Ovary (tissue), 3 donors: ENCODE data around the gene ERICH6B.

Experiments used
- EP300 ChIP-seq: sonication (generic); formaldehyde crosslinking; IDR thresholded peaks from one replicate; pipeline ENCODE4 v1.6.1; 2017; ENCODE audit warnings: antibody characterized with exemption
- TF ChIP-seq, protein P1 (sequence below), 3 donors: fragments of 450-650 bp in 2 of 3; fragments of 200-600 bp in 1 of 3; IDR thresholded peaks; one replicate each; pipeline versions ENCODE4 v1.5.1 to v1.8.0; 2016 to 2022; ENCODE audit warnings: antibody characterized with exemption in 3 of 3, mild to moderate bottlenecking in 1 of 3
- donor health status: DM: no; HTN: no; CAD: no.

DNA sequence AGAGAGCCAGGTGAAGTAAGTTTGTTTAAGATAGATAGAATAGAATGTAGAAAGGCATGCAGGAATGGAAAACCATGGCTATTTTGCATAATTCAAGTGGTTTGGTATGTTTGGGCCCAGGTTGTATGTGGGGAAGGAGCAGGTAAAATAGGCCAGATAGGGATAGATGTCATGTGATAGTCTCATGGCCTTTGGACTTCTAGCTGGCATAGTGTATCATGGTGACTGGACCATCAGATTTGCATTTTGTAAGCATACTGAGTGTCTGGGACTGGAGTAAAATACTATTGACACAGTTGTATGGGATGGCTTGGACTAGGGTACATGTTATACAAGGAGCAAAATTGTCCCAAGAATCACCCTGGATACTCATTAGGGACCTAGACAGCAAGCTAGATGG lies 111.9 kb downstream of the ERICH6B start:
- TF ChIP-seq, protein P1, sequence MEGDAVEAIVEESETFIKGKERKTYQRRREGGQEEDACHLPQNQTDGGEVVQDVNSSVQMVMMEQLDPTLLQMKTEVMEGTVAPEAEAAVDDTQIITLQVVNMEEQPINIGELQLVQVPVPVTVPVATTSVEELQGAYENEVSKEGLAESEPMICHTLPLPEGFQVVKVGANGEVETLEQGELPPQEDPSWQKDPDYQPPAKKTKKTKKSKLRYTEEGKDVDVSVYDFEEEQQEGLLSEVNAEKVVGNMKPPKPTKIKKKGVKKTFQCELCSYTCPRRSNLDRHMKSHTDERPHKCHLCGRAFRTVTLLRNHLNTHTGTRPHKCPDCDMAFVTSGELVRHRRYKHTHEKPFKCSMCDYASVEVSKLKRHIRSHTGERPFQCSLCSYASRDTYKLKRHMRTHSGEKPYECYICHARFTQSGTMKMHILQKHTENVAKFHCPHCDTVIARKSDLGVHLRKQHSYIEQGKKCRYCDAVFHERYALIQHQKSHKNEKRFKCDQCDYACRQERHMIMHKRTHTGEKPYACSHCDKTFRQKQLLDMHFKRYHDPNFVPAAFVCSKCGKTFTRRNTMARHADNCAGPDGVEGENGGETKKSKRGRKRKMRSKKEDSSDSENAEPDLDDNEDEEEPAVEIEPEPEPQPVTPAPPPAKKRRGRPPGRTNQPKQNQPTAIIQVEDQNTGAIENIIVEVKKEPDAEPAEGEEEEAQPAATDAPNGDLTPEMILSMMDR (IDR thresholded peaks at IDR 0.05) = no peak
- no peak for TF ChIP-seq EP300
